Lung (tissue), 12 donors: ENCODE results near the gene MAP3K7. TPM values are rescaled to one million over a fixed set of nuclear protein-coding genes. Genes with fewer than 3 reads are reported as not detected.

ENCODE experiments used
- ATAC-seq: fragments of 200-7000 bp; cut with Tn5 transposase; one replicate; pipeline ENCODE4 v1.9.1; 2020; ENCODE audit warnings: moderate number of reproducible peaks; ENCODE audit not compliant: insufficient read depth, low FRiP score
- DNase-seq, 3 donors: peaks; one replicate each; pipeline ENCODE4 v3.0.0-alpha.2; 2013 to 2017
- H3K27ac ChIP-seq, 2 donors: one replicate each; pipeline ENCODE4 v1.5.1; 2013; ENCODE audit warnings: mild to moderate bottlenecking in 2 of 2, moderate library complexity in 2 of 2, control low read depth in 1 of 2, inconsistent platforms in 1 of 2, low read depth in 1 of 2, low read length in 1 of 2
- H3K27me3 ChIP-seq, 3 donors: one replicate each; pipeline ENCODE4 v1.5.1; 2013; ENCODE audit warnings: low read length in 2 of 3; ENCODE audit not compliant: control insufficient read depth in 3 of 3, insufficient read depth in 3 of 3
- H3K36me3 ChIP-seq, 4 donors: one replicate each; pipeline ENCODE4 v1.5.1; 2013; ENCODE audit warnings: low read length in 4 of 4, mild to moderate bottlenecking in 1 of 4, moderate library complexity in 1 of 4; ENCODE audit not compliant: control insufficient read depth in 4 of 4, insufficient read depth in 4 of 4
- H3K4me1 ChIP-seq, 5 donors: one replicate each; pipeline ENCODE4 v1.5.1; 2013; ENCODE audit warnings: low read length in 5 of 5, mild to moderate bottlenecking in 2 of 5, moderate library complexity in 1 of 5; ENCODE audit not compliant: control insufficient read depth in 5 of 5, insufficient read depth in 5 of 5
- H3K4me3 ChIP-seq: one replicate; pipeline ENCODE4 v1.5.1; 2013; ENCODE audit warnings: mild to moderate bottlenecking, control low read depth, moderate library complexity
- H3K9ac ChIP-seq, 2 donors: one replicate each; pipeline ENCODE4 v1.5.1; 2013; ENCODE audit warnings: low read length in 2 of 2, control low read depth in 1 of 2; ENCODE audit not compliant: insufficient read depth in 1 of 2
- H3K9me3 ChIP-seq, 4 donors: one replicate each; pipeline ENCODE4 v1.5.1; 2013; ENCODE audit warnings: low read length in 3 of 4, mild to moderate bottlenecking in 1 of 4, moderate library complexity in 1 of 4; ENCODE audit not compliant: control insufficient read depth in 4 of 4, insufficient read depth in 3 of 4
- WGBS, 2 donors: extraction: QIAGEN DNeasy Blood & Tissue Kit; methylation state at CpG; one replicate each; pipeline ENCODE4 v1.1.7; 2013; 5-methylcytosine and 5-hydroxymethylcytosine counted together
- polyA plus RNA-seq, 2 donors: library from polyadenylated mRNA; stranded (reverse); fragments of 200-250 nt; gene quantifications; one replicate each; pipeline ENCODE4 v1.2.1, GENCODE V29; 2013
- total RNA-seq, 2 donors: library from RNA; depleted of rRNA in 1 of 2; stranded (reverse); fragments of >200 nt in 1 of 2; gene quantifications; one replicate each; pipeline ENCODE4 v1.2.1, GENCODE V29; 2014 to 2021
- TF ChIP-seq, protein P1 (sequence below): IDR thresholded peaks from 2 replicates; pipeline ENCODE4 v1.5.1; 2012; ENCODE audit warnings: mild to moderate bottlenecking; ENCODE audit errors: control extremely low read depth, extremely low read depth
- donor health status: control.
- donor health status: control.
- donor health status: Bipolar disorder and iron deficiency.
- donor health status: healthy.
- donor health status: DM: yes; HTN: yes; CAD: no.

MAP3K7 gene
- total and polyA plus RNA-seq, 4 donors = 10.5 to 45.8 (median 15.7) TPM

DNA sequence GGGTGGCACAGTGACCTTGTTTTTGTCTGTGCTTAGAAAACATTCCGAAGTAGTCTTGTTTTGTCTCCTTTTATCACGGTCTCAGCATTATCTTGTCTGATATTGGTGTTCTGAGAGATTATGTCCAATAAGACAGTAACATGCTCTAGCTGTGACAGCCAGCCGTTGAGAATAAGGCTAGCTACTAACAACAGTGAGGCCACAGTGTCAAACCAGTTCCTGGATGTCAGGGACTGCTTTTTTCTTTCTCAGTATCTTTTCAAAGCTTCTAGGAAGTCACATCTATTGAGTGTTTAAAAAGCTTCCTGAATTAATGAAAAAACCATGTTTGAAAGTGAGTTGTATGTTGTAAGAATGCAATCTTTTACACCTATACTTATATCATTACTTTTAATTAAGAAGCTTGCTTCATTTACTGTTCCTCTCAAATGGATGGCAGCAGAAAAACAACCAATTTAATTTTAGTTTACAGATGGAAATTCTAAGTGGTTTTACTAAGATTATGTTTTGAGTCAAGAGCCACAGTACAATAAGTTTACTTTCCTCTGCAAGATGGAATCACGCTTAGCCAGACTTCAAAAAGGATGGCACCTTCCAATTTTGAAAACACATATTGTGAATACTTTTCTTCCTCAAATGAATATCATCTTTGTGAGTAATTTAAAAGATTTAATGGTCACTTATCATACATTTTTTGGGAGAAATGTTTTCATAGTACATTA is 53.1 kb downstream of the MAP3K7 start:
- ATAC-seq (no peak), DNase-seq (no peak)
- H3K4me1 ChIP-seq = peaks cover 0 to 12% (median 8%) of the 10 kb centered on the region in 5 donors
- H3K27me3 ChIP-seq = no peaks in the 10 kb centered on the region
- peaks cover 2 to 15% (median 10%) of the 10 kb centered on the region in 4 donors for H3K36me3 ChIP-seq
- no peak overlapping the region for H3K9ac ChIP-seq
- TF ChIP-seq, protein P1, sequence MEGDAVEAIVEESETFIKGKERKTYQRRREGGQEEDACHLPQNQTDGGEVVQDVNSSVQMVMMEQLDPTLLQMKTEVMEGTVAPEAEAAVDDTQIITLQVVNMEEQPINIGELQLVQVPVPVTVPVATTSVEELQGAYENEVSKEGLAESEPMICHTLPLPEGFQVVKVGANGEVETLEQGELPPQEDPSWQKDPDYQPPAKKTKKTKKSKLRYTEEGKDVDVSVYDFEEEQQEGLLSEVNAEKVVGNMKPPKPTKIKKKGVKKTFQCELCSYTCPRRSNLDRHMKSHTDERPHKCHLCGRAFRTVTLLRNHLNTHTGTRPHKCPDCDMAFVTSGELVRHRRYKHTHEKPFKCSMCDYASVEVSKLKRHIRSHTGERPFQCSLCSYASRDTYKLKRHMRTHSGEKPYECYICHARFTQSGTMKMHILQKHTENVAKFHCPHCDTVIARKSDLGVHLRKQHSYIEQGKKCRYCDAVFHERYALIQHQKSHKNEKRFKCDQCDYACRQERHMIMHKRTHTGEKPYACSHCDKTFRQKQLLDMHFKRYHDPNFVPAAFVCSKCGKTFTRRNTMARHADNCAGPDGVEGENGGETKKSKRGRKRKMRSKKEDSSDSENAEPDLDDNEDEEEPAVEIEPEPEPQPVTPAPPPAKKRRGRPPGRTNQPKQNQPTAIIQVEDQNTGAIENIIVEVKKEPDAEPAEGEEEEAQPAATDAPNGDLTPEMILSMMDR = no peak
- H3K27ac ChIP-seq = no peak overlapping the region
- H3K4me3 ChIP-seq = no peak overlapping the region
- no peaks in the 10 kb centered on the region for H3K9me3 ChIP-seq
- 93% methylated on average over 4 of the region's 4 CpGs for WGBS, 2 donors

DNA sequence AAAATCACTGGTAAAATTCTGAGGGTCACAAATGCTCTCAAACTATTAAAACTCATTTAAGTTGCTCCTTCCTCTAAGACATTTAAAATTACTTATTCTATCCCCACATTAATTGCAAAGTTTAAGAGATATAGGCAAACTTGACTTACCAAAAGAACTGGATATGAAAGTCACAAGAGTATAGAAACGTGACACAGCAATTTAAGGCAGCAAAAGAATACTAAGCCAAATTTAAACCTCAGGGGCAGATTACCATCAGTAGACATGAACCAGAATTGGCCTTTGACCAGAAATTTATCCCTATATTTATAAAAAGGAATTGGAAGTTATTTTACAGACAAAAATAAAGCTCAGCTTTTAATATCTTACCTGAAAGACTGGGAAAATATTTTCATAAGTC is 56.0 kb downstream of the MAP3K7 start:
- TF ChIP-seq, protein P1 = no peak
- no peak overlapping the region for H3K27ac ChIP-seq
- peaks cover 2 to 15% (median 9%) of the 10 kb centered on the region in 4 donors for H3K36me3 ChIP-seq
- H3K27me3 ChIP-seq = no peaks in the 10 kb centered on the region
- H3K9ac ChIP-seq = no peak overlapping the region
- no peak for ATAC-seq
- DNase-seq = no peak
- no peaks in the 10 kb centered on the region for H3K9me3 ChIP-seq
- H3K4me1 ChIP-seq = no peaks in the 10 kb centered on the region
- 78 to 79% methylated on average over 1 of the region's 1 CpG for WGBS, 2 donors
- no peak overlapping the region for H3K4me3 ChIP-seq

DNA sequence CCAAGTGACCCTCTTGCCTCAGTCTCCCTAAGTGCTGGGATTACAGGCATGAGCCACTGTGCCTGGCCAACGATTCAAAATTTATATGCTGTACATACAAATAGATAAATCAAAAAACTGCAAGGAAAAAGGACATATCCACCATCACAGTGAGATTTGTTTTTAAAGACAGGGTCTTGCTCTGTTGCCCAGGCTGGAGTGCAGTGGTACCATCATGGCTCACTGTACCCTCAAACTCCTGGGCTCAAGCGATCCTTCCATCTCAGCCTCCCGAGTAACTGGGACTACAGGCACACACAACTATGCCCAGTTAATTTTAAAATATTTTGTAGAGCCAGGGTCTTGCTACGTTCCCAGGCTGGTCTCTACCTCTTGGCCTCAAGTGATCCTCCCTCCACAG is 61.5 kb downstream of the MAP3K7 start:
- WGBS, 2 donors = 97 to 99% methylated on average over 4 of the region's 4 CpGs
- H3K27ac ChIP-seq = no peak overlapping the region
- ATAC-seq (no peak), DNase-seq (no peak)
- H3K36me3 ChIP-seq = peaks cover 2 to 16% (median 9%) of the 10 kb centered on the region in 4 donors
- H3K9ac ChIP-seq = no peak overlapping the region
- no peaks in the 10 kb centered on the region for H3K27me3 ChIP-seq
- H3K4me1 ChIP-seq = no peaks in the 10 kb centered on the region
- H3K9me3 ChIP-seq = no peaks in the 10 kb centered on the region
- TF ChIP-seq, protein P1 = no peak
- no peak overlapping the region for H3K4me3 ChIP-seq
